Activated CD8-positive, alpha-beta memory T cell treated with anti-CD3 and anti-CD28 coated beads for 4 hours (primary cell): ENCODE results near the gene ZNF724.
A peak's percentile ranks its signal among the peaks of the same experiment; 100 is the strongest.
"Not testable (repeated sequence)": the region's sequence is repeated elsewhere in the genome, so short reads cannot be mapped to it uniquely, and the experiment has no call there.

Experiments
- DNase-seq, 2 donors: peaks; one replicate each; pipeline ENCODE4 v3.0.0-alpha.2; 2020; ENCODE audit warnings: low read depth in 2 of 2

Gene ZNF724

GRCh38 chr19:23249911-23250649 is at the start of gene ZNF724:
ZNF724 (minus strand) TSS chr19:23250394; CDS start chr19:23250242, 152 bp downstream.
- DNase-seq, result peak; percentile 67 to 80

- no peak for DNase-seq
Measured at GRCh38 chr19:23294141-23294540, 43.9 kb upstream of the ZNF724 start.

- DNase-seq, result not testable (repeated sequence)
Measured at GRCh38 chr19:23289966-23290365, 39.8 kb upstream of the ZNF724 start.

GRCh38 chr19:23287620-23288019 is 37.4 kb upstream of the ZNF724 start:
- DNase-seq, result no peak

- no peak for DNase-seq
Measured at GRCh38 chr19:23286477-23286876, 36.3 kb upstream of the ZNF724 start.

GRCh38 chr19:23285948-23286347 is 35.8 kb upstream of the ZNF724 start:
- DNase-seq, result no peak

- DNase-seq, result not testable (repeated sequence)
Measured at GRCh38 chr19:23285326-23285725, 35.1 kb upstream of the ZNF724 start.

GRCh38 chr19:23283925-23284324 is 33.7 kb upstream of the ZNF724 start:
- peak; percentile 14 to 38 for DNase-seq

GRCh38 chr19:23281663-23282276 is 31.6 kb upstream of the ZNF724 start:
- DNase-seq, result no peak

- not testable (repeated sequence) for DNase-seq
Measured at GRCh38 chr19:23278118-23278517, 27.9 kb upstream of the ZNF724 start.

GRCh38 chr19:23273590-23274412 is 23.6 kb upstream of the ZNF724 start:
- peak; percentile 82 to 83 for DNase-seq

GRCh38 chr19:23273022-23273589 is 22.9 kb upstream of the ZNF724 start:
- no peak for DNase-seq

GRCh38 chr19:23263870-23264590 is 13.8 kb upstream of the ZNF724 start:
- DNase-seq, result no peak

- no peak for DNase-seq
Measured at GRCh38 chr19:23263396-23263795, 13.2 kb upstream of the ZNF724 start.

GRCh38 chr19:23262920-23263319 is 12.7 kb upstream of the ZNF724 start:
- DNase-seq, result no peak

- DNase-seq, result no peak
Measured at GRCh38 chr19:23261496-23262020, 11.4 kb upstream of the ZNF724 start.

GRCh38 chr19:23260956-23261355 is 10.8 kb upstream of the ZNF724 start:
- no peak for DNase-seq

- DNase-seq, result no peak
Measured at GRCh38 chr19:23259961-23260360, 9.8 kb upstream of the ZNF724 start.

- no peak for DNase-seq
Measured at GRCh38 chr19:23255700-23256099, 5.5 kb upstream of the ZNF724 start.

- DNase-seq, result no peak
Measured at GRCh38 chr19:23254141-23254910, 4.1 kb upstream of the ZNF724 start.
